ENCODE results near the gene PPID. TPM values are rescaled to one million over a fixed set of nuclear protein-coding genes. Genes with fewer than 3 reads are reported as not detected.
A peak's percentile ranks its signal among the peaks of the same experiment; 100 is the strongest.

The PPID gene
- total and polyA plus RNA-seq, 2 of the 13 experiments (the other 11 are each of a cell fraction or from before 2014, with no cell fraction given): 15.4 to 63.4 TPM

DNA sequence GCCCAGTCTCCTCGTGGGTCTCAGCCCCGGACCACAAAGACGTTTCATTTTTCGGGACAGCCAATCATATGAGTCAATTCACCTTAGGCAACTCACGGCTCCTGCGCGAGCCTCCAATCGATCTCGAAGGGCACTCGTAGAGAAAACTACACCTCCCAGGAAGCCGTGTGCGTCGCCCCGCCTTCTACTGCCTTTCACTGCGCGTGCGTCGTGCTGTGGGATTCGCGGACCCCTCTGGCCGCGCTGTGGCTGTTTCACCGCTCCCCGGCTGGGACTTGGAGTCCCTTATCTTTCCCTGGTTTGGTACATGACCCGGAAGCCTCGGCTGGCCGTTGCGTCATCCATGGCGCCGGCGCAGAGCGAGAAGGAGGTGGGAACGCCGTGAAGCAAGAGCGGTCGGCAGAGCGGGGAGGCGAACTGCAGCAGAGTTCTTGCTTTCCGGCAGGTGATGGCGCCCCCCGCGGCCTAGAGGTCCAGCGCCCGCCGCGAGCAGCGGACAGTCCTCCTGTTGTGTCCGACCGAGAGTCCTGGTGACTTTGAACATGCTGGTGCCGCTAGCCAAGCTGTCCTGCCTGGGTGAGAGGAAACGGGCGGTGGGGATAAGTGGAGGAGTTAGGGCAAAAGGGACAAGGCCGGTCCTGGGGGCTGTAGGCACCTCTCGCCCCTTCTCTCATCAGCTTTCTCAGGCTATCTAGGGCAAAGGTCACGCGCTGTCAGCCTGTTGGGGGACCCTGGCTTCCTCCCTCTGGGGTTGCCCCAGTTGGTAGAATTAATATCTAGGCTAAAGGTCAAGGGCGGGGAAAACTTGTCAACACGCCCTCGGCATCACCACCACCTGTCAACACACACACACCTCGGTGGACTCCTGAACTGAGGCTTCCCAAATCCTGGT lies 51.0 kb downstream of the PPID start, which contains the start of gene ETFDH (continued):
- TF ChIP-seq, protein P1, sequence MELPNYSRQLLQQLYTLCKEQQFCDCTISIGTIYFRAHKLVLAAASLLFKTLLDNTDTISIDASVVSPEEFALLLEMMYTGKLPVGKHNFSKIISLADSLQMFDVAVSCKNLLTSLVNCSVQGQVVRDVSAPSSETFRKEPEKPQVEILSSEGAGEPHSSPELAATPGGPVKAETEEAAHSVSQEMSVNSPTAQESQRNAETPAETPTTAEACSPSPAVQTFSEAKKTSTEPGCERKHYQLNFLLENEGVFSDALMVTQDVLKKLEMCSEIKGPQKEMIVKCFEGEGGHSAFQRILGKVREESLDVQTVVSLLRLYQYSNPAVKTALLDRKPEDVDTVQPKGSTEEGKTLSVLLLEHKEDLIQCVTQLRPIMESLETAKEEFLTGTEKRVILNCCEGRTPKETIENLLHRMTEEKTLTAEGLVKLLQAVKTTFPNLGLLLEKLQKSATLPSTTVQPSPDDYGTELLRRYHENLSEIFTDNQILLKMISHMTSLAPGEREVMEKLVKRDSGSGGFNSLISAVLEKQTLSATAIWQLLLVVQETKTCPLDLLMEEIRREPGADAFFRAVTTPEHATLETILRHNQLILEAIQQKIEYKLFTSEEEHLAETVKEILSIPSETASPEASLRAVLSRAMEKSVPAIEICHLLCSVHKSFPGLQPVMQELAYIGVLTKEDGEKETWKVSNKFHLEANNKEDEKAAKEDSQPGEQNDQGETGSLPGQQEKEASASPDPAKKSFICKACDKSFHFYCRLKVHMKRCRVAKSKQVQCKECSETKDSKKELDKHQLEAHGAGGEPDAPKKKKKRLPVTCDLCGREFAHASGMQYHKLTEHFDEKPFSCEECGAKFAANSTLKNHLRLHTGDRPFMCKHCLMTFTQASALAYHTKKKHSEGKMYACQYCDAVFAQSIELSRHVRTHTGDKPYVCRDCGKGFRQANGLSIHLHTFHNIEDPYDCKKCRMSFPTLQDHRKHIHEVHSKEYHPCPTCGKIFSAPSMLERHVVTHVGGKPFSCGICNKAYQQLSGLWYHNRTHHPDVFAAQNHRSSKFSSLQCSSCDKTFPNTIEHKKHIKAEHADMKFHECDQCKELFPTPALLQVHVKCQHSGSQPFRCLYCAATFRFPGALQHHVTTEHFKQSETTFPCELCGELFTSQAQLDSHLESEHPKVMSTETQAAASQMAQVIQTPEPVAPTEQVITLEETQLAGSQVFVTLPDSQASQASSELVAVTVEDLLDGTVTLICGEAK (IDR thresholded peaks at IDR 0.05): no peak
- TF ChIP-seq, protein P1 (CRISPR knock-in tag; IDR thresholded peaks at IDR 0.05): no peak; the same call in 1 of the 2 replicates
- TF ChIP-seq AGO1 (IDR thresholded peaks at IDR 0.05; ENCODE audit: low read depth, low read length, poor library complexity, severe bottlenecking) (no peak), ZSCAN12 (CRISPR knock-in tag; IDR thresholded peaks at IDR 0.05) (no peak), STAT5B (CRISPR knock-in tag; IDR thresholded peaks at IDR 0.05) (no peak), MLLT10 (CRISPR knock-in tag; IDR thresholded peaks at IDR 0.05) (no peak), TSC22D2 (CRISPR knock-in tag; IDR thresholded peaks at IDR 0.05; ENCODE audit: borderline replicate concordance) (peak; percentile 75; the same call in 1 of the 2 replicates), ZFP1 (CRISPR knock-in tag; IDR thresholded peaks at IDR 0.05) (peak; percentile 95), ZNF235 (CRISPR knock-in tag; IDR thresholded peaks at IDR 0.05; ENCODE audit: borderline replicate concordance) (peak; percentile 65; the same call in 1 of the 2 replicates), MIER2 (CRISPR knock-in tag; IDR thresholded peaks at IDR 0.05) (0 out of 2 replicates have a peak, but pooled peaks have one; percentile 26), SNRNP70 (IDR thresholded peaks at IDR 0.05; ENCODE audit: low read depth, low read length) (no peak), NFE2 (CRISPR knock-in tag; IDR thresholded peaks at IDR 0.05) (no peak), MAZ (IDR thresholded peaks at IDR 0.05; ENCODE audit: borderline replicate concordance, low read depth, low read length) (no peak; the same call in 1 of the 2 replicates), MAZ (CRISPR knock-in tag; IDR thresholded peaks at IDR 0.05; ENCODE audit: low read depth) (peak; percentile 68; the same call in 1 of the 2 replicates), ZNF605 (CRISPR knock-in tag; IDR thresholded peaks at IDR 0.05) (peak; percentile 61), JUND (CRISPR knock-in tag; IDR thresholded peaks at IDR 0.05) (peak; percentile 85), NFE2L1 (CRISPR knock-in tag; IDR thresholded peaks at IDR 0.05; ENCODE audit: borderline replicate concordance) (no peak), ZFP90 (CRISPR knock-in tag; IDR thresholded peaks at IDR 0.05; ENCODE audit: borderline replicate concordance) (peak; percentile 42), THAP11 (CRISPR knock-in tag; IDR thresholded peaks at IDR 0.05) (peak; percentile 99), PLRG1 (conservative IDR thresholded peaks at IDR 0.05) (no peak)
- TF ChIP-seq, protein P2, sequence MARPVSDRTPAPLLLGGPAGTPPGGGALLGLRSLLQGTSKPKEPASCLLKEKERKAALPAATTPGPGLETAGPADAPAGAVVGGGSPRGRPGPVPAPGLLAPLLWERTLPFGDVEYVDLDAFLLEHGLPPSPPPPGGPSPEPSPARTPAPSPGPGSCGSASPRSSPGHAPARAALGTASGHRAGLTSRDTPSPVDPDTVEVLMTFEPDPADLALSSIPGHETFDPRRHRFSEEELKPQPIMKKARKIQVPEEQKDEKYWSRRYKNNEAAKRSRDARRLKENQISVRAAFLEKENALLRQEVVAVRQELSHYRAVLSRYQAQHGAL (CRISPR knock-in tag; IDR thresholded peaks at IDR 0.05; ENCODE audit: not compliant biosample characterization): peak; percentile 5

Data from HepG2 (cell line).